GM18870 (cell line): ENCODE results near the gene CPVL.

ENCODE experiments used
- ATAC-seq: cut with Tn5 transposase; IDR thresholded peaks from one replicate; pipeline ENCODE4 v1.9.1; 2021; ENCODE audit warnings: moderate library complexity; ENCODE audit not compliant: unreplicated experiment

Gene CPVL

DNA sequence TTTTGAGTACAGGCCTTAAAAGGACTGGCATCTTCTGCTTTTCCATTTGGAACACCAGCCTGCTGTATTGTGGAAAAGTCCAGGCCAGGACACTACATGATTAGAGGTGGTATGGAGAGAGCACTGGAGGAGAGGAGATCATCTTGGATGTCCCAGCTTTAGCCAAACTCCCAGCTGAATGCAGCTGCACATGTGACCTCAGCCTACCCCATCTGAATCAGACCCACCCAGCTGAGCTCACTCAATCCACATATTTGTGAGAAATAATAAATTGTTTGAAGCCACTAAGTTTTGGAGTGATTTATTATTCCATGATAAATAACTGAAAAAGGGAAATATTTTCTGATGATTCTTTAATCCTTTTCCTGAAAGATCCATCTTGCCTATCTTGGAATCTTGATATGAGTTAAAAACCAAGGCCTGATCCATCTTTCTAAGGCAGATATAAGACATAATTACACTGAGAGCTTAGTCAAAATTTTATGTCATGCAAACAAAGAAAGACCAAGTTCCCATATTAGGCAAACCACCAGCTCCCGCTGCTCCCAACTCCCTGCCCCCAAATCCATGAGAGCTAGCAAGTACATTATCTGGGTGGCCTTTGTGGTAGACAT, 133.1 kb downstream of the CPVL start:
- ATAC-seq: no peak

DNA sequence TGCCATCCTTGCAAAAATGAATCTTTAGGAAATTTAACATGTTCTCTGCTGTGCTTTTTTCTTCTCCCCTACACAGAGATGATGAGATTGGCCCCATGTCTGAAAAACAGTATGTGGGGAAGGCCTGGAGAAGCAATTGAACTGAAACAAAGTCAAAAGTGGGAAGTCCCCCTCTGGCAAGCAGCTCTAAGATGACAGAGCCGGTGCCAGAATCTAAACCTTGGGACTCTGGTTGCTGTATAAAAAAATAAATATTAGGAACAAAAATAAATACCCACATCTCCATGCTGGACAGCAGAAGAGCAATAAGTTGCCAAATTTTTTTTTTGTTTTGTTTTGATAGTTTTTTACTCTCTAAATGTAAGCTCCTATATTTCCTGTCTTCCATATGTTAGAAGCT, 136.4 kb downstream of the CPVL start:
- ATAC-seq: no peak

DNA sequence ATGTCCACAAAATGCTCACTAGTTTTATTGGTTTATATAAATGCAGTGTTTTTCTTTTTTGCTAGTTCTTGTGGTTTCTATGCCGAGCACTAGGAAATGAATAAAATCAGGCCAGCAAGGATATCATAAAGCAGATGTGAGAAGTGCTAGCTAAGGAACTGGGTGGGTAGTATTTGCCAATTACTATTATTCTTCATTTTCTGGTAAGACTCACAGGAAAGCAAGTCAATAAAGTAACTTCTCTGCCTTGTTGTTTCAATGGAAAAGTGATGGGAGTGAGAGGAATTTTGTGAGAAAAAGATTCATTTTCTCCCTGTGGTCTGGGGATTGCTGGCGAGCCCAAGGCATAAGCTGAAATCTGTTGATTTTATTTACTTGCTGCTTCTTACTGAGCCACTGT, 137.7 kb downstream of the CPVL start:
- no peak for ATAC-seq

DNA sequence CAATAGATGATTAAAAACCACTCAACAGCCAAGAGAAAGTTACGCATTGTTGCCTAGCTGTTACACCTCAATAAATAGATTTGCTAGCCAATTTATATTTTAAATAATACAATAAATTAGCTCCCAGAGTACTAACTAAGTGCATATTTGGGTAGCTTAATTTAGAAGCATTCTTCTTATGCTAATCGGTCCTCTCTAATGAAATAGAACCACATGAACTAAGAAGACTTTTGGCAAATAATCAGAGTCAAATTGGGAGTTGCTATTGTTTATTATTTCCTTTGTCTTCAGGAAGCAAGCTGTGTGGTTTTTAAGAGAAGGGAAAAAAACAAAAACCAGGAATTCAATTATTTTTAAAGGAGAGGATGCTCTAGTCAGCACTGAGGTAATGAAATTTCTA, 139.2 kb downstream of the CPVL start:
- ATAC-seq: no peak

GRCh38 chr7:29005829-29006228, 140.5 kb downstream of the CPVL start:
- ATAC-seq: no peak

- no peak for ATAC-seq
These were observed 140.9 kb downstream of the CPVL start for GRCh38 chr7:29005406-29005805.

GRCh38 chr7:29003703-29004102, 142.6 kb downstream of the CPVL start:
- no peak for ATAC-seq

DNA sequence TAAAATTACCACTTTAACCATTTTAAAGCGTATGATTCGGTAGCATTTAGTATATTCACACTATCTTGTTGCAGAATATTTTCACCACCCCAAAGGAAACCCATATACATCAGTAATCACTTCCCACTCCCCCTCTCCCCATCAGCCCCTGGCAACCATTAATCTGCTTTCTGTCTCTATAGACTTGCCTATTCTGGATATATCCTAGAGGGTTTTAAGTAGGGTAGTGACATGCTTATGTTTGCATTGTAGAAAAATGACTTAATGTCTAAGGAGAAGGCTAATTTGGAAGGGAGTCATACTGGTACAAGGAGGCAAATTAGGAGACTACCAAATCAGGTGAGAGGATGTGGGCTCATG, 145.6 kb downstream of the CPVL start:
- ATAC-seq: no peak

DNA sequence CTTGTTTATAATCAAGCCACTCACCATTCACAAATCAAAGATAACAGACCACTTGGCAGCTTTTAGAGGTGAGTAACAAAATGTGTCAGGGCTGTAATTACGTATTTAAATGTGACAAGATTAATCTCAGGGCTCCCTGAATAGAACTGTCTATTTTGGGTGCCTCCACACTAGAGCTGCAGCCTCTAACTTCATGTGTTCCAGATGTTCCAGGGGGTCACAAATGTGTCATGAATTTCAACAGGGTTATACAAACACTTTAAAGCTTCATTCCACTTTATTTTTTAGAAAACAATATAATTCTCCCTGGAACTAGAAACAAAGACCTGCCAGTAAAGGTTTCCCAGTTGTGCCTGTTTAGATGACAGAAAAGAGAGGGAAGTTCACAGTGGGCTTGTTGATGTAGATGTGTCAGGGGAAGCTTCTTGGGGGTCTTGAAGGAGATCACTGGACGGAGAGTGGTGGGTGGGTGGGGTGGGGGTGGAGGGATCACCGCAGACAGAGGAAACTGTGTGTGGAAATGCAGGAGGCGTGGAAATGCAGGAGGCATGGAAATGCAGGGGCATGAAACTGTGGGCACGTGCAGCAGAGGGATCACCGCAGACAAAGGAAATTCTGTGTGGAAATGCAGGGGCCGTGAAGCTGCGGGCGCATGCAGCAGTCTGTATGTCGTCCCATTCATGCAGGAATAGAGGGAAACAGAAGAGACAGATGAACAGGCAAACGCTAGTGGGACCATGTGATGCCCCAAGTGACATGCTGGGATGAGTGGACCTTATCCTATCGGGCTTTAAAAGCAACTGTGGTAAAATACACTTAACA, 146.2 kb downstream of the CPVL start:
- ATAC-seq: no peak

GRCh38 chr7:28999427-28999826, 146.9 kb downstream of the CPVL start:
- no peak for ATAC-seq

GRCh38 chr7:28998105-28998504, 148.2 kb downstream of the CPVL start:
- ATAC-seq: no peak

- ATAC-seq: no peak
These were observed 149.5 kb downstream of the CPVL start for GRCh38 chr7:28996836-28997235.

DNA sequence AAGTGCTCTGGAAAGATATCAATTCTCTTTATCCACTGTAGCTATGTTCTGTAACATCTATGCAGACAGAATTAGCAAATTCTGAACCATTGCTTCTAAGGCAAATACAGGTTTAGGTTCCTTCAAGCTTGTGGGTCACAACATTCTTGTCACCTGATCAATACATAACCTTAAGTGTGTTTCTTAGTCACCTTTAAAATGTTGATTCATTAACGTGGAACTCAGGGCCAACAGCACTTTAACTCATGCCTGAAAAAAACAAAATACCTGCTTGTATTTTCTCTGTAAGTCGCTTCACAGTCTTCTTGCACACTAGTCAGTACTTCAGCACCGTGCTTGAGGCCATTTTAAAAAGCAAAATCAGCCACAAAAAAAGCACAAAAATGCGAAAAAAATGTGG, 153.0 kb downstream of the CPVL start:
- ATAC-seq: no peak

DNA sequence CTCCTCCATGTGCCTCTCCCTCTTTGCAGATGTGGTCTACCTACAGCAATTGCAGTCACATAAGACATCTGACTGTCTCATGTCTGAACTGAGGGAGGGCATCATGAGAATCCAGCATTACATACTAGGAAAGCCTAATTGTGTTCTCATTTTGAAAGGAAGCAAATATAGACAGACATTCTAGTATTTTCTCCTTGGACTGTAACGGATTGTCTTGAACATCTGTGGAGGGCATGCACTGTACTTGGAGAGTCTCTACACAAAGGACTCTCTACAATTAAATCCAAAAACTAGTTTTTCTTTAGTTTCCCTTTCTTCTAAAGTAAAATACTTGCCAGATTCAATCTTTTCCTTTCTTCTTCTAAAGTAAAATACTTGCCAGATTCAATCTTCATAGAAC, 153.5 kb downstream of the CPVL start:
- ATAC-seq: no peak

GRCh38 chr7:28990200-28990960, 156.0 kb downstream of the CPVL start:
- no peak for ATAC-seq

DNA sequence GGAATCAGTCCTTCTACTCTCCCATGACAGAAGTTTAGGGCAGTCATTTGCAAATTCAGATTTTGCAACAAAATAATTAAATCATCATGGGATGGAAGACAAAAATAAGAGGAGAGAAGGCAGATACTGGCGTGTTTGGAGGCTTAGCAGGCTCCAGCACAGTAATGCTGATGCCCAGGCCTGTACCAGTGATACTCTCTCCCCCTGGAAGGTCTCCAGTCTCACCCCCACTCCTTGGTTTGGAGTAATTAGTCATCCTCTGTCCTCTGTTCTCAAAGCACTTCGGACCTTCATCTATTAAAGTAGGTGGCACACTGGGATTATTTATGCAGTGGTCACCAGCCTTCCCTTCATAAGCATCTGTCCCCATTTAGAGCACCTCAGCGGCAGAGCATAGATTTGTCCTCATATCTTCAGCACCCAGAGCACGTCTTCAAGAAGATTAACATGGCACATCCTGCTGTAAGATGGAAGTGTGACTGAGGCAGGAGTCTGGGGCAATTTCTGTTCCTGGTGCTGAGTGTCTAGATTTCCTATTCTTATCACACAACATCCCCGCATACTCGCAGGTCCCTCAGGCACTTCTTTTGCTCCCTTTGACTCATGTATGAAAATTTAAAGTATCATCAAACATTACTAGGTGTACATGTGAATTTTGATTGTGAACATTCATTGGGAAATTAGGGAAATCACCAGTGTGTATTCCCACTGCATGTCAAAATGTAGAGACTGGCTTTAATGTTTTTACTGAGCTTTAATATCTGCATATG, 156.9 kb downstream of the CPVL start:
- ATAC-seq: no peak

DNA sequence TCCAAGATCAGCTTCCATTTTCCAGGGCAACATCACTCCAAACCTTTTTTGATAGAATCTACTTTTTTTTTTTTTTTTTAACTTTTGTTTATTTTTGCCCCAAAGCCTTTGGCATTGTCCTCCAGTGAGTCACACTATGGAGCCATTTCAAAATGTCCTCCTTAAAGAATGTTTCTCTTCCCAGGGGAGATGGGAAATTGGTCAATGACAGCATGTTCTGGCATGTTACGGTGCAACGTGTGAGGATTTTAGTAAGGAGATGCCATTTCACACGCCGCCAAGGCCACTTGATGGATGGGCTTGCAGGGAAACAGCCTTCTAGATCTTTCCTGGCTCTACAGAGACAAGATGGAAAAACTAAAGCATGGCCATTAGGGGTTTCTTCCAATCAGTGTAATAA, 157.5 kb downstream of the CPVL start:
- ATAC-seq: no peak

DNA sequence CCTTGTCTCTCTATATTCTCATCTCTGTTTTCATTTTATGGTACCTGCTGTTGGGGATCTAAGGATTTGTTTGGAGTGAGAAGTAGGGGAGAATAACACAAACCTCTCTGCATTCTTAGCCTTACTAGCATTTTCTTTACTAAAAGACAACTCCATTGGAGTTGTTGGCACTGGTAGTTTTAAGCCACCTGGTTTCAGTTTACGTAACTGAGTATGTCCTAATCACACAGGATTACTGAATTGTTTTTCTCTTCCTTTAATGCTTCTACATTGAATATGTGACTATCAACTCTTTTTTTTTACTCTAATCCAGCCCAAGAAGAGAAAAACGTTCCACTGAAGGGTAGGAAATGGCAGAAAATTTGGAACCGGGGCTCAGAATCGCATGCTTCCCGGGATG, 158.2 kb downstream of the CPVL start:
- ATAC-seq: no peak

DNA sequence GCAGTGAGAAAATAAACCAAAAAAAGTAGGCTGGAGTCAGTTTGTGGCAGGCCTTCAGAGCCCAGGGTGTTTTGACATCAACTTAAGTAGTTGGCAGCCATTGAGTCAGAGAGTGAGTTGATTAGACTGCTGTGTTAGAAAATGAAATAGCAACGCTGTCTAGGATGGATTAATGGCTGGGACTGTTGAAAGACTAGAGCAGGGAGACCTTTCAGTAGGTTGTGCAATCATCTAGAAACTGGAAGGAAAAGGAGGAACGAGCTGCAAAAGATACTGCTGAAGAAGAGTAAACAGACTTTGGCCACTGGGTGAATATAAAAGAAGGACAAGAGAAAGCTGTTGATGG, 159.6 kb downstream of the CPVL start:
- no peak for ATAC-seq

DNA sequence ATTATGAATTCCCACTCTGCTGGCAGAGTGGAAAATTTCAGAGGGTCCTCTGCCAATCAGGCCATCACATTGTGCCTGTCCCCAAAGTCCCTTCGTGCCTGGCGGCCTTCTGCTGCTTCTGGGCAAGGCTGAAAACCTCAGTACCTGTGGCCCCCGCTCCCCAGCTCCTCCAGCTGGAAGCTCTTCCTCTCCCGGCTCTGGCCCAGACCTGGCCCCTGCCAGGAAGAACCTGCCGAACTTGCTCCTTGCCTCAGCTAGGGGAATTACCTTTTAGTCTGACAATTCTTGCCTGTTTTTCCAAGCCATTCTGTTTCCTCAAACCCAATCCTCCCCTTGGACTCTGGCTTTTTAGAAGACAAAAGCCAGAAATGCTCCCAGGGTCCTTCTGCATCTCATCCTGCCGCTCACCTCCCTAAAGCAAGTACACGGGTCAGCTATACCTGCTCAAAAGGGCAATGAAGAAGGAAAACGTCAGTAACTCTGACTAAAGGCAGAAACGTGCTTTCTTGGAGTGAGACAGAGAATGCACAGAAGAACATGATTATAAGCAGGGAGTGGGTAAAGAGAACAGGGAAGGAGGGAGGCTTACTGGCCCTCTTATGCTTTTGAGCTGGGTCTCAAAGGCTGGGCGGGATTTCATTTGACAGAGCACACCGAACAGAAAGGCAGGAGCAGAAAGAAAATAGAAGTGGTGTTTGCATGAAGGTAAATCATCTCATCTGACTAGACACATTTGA, 160.1 kb downstream of the CPVL start:
- no peak for ATAC-seq

DNA sequence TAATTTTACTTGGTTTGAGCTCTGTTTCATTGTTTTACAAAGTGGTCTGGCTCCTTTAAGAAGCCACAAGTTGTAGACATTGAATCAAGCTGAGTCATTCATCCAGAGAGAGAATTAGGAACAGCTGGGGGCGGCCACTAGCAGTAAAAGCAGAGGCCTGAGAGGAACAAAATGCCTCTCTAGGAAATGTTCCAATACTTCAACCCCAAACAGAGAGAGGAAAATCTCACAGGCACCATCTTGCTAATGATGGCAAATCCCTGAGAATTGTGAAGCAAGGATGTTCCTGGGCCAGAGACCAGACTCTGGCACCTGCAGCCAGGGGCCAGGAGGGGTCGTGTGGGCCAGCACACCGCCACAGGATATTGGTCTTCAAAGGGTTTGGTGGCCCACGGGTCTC, 161.7 kb downstream of the CPVL start:
- ATAC-seq: no peak
